K562 (cell line): Measurements from ENCODE around the gene TMEM33. TPM values are rescaled to one million over a fixed set of nuclear protein-coding genes. Genes with fewer than 3 reads are reported as not detected.

Experiments used
- ATAC-seq: fragments of 200-7000 bp; cut with Tn5 transposase; 3 replicates; pipeline ENCODE4 v1.9.1; 2020; ENCODE audit warnings: moderate library complexity
- BruUV-seq: library from RNA; stranded (reverse); fragments of 400-500 nt; replicated peaks from 2 replicates; lab custom pipeline; 2021; lab: Mats Ljungman, UMichigan
- CTCF ChIA-PET: fragments of 300-600 bp; formaldehyde crosslinking; extraction: SDS; loops from one replicate; lab custom pipeline; 2021; ENCODE audit warnings: low intra/inter-chr PET ratio; lab: Yijun Ruan, JAX
- POLR2A ChIA-PET: fragments of 300-600, 350-650 bp; sonication (Branson Sonifier 250); formaldehyde crosslinking; extraction: SDS; loops from one replicate; lab custom pipeline; 2021; ENCODE audit warnings: antibody characterized with exemption, inconsistent platforms; lab: Yijun Ruan, JAX
- DNase-seq, 4 experiments: peaks; one replicate each; pipeline versions ENCODE4 v3.0.0 to v3.0.0-alpha.2; 2011 to 2018; ENCODE audit warnings: low spot score in 3 of 4, mixed read lengths in 3 of 4; ENCODE audit errors: extremely low read depth in 1 of 4
- FAIRE-seq: peaks from 2 replicates; lab custom pipeline; 2011; peaks lifted over from hg19 to GRCh38; lab: Jason Lieb, UNC
- H2AFZ ChIP-seq: 2 replicates; pipeline ENCODE4 v1.6.0; 2011; ENCODE audit warnings: low read depth, low read length, control low read depth, inconsistent platforms
- H3K27ac ChIP-seq: fragments of 200-600 bp; 3 replicates; pipeline ENCODE4 v1.8.0; 2011; ENCODE audit warnings: low read depth, mild to moderate bottlenecking, control low read depth, inconsistent platforms, low read length, moderate library complexity, mixed read lengths; ENCODE audit errors: extremely low read depth
- H3K27me3 ChIP-seq, 2 experiments: fragments of 300-600 bp in 1 of 2; 2 replicates in 1 of 2; 3 replicates in 1 of 2; pipeline versions ENCODE4 v1.6.0 to v1.8.0; 2011; ENCODE audit warnings: inconsistent platforms in 2 of 2, low read length in 2 of 2, mild to moderate bottlenecking in 1 of 2, mixed read lengths in 1 of 2, moderate library complexity in 1 of 2; ENCODE audit not compliant: control insufficient read depth in 2 of 2, insufficient read depth in 2 of 2
- H3K36me3 ChIP-seq: fragments of 300-600 bp; 3 replicates; pipeline ENCODE4 v1.8.0; 2011; ENCODE audit warnings: mild to moderate bottlenecking, low read length, inconsistent platforms; ENCODE audit not compliant: control insufficient read depth, insufficient read depth
- H3K4me1 ChIP-seq, 2 experiments: fragments of 200-600 bp in 1 of 2; replicated peaks in 1 of 2; 2 replicates in 1 of 2; 3 replicates in 1 of 2; pipeline versions ENCODE4 v1.5.1 to v1.8.0; 2011; ENCODE audit warnings: inconsistent platforms in 2 of 2, low read length in 2 of 2, mild to moderate bottlenecking in 1 of 2, mixed read lengths in 1 of 2, moderate library complexity in 1 of 2; ENCODE audit not compliant: control insufficient read depth in 2 of 2, insufficient read depth in 2 of 2
- H3K4me2 ChIP-seq: 2 replicates; pipeline ENCODE4 v1.6.1; 2011; ENCODE audit warnings: low read length, control low read depth, inconsistent platforms, mixed read lengths; ENCODE audit not compliant: insufficient read depth
- H3K4me3 ChIP-seq: fragments of 200-600 bp; sonication (generic), shearing (Covaris generic); 2 replicates; pipeline ENCODE4 v1.5.1; 2016; ENCODE audit warnings: control low read depth, inconsistent platforms
- H3K79me2 ChIP-seq: fragments of 200-600 bp; 3 replicates; pipeline ENCODE4 v1.8.0; 2011; ENCODE audit warnings: low read length, inconsistent platforms; ENCODE audit not compliant: control insufficient read depth, insufficient read depth
- H3K9ac ChIP-seq, 2 experiments: 2 replicates each; pipeline versions ENCODE4 v1.6.0 to v1.6.1; 2011; ENCODE audit warnings: low read depth in 2 of 2, low read length in 2 of 2, control low read depth in 1 of 2, inconsistent platforms in 1 of 2, mild to moderate bottlenecking in 1 of 2, mixed read lengths in 1 of 2; ENCODE audit not compliant: insufficient read depth in 1 of 2
- H3K9me1 ChIP-seq: one replicate; pipeline ENCODE4 v1.6.0; 2011; ENCODE audit warnings: inconsistent platforms, mild to moderate bottlenecking, low read length, moderate library complexity; ENCODE audit not compliant: control insufficient read depth, insufficient read depth
- H3K9me3 ChIP-seq: replicated peaks from 2 replicates; pipeline ENCODE4 v1.5.1; 2011; ENCODE audit warnings: low read depth, low read length, inconsistent platforms; ENCODE audit not compliant: control insufficient read depth, insufficient read depth
- H4K20me1 ChIP-seq: replicated peaks from 2 replicates; pipeline ENCODE4 v1.6.1; 2011; ENCODE audit warnings: low read length, inconsistent platforms, mixed read lengths; ENCODE audit not compliant: control insufficient read depth, insufficient read depth
- BACH1 ChIP-seq: fragments of 200-800 bp; sonication (Bioruptor generic); IDR thresholded peaks from 2 replicates; pipeline ENCODE4 v1.6.1; 2016; ENCODE audit warnings: missing genetic modification characterization, missing compliant biosample characterization
- MAFG ChIP-seq: fragments of 450-650 bp; conservative IDR thresholded peaks from 2 replicates; pipeline ENCODE4 v1.6.1; 2016; ENCODE audit warnings: missing genetic modification characterization, missing compliant biosample characterization
- MITF ChIP-seq: IDR thresholded peaks from 2 replicates; pipeline ENCODE4 v1.6.1; 2014; ENCODE audit warnings: antibody characterized with exemption
- WGBS: fragments of 100-300 bp; shearing (Covaris generic); methylation state at CpG from one replicate; pipeline ENCODE4 v1.1.6; 2016; ENCODE audit warnings: low coverage, mixed read lengths; ENCODE audit not compliant: insufficient coverage; ENCODE audit errors: missing lambda C conversion rate; 5-methylcytosine and 5-hydroxymethylcytosine counted together
- in situ Hi-C: fragments of 300-500 bp; cut with MboI; formaldehyde crosslinking; loops from 4 replicates; pipeline ENCODE4 v1.15.0; 2018; ENCODE audit warnings: inconsistent platforms, mixed read lengths
- intact Hi-C: fragments of 100-400 bp; cut with micrococcal nuclease; formaldehyde crosslinking; loops from 2 replicates; pipeline ENCODE4 v1.14.2; 2022
- polyA plus RNA-seq, 8 experiments: library from polyadenylated mRNA; depleted of rRNA in 4 of 8; stranded (reverse) in 5 of 8; unstranded in 3 of 8; fragments of >200 nt; fragmentation: Nextera tagmentation in 2 of 8; fragmentation: Illumina TruSeq in 1 of 8; extraction: Ambion mirVana in 2 of 8; extraction: Trizol in 1 of 8; gene quantifications; 2 replicates each; pipeline versions ENCODE4 v1.2.1 to v1.2.3, GENCODE V29; 2011 to 2014; ENCODE audit warnings: inconsistent platforms in 1 of 8, missing spikeins in 1 of 8
- total RNA-seq, 7 experiments: library from RNA; depleted of rRNA in 6 of 7; stranded (reverse); fragments of >200 nt in 6 of 7; fragmentation: Illumina TruSeq in 2 of 7; extraction: Trizol in 2 of 7; gene quantifications; 2 replicates each; pipeline versions ENCODE4 v1.2.1 to v1.2.3, GENCODE V29; 2011 to 2021; ENCODE audit warnings: low replicate concordance in 1 of 7
- TF ChIP-seq, protein P1 (sequence below), 3 experiments: IDR thresholded peaks in 2 of 3; conservative IDR thresholded peaks in 1 of 3; 2 replicates each; pipeline ENCODE4 v1.5.1; 2011 to 2012; ENCODE audit warnings: low read length in 3 of 3, mild to moderate bottlenecking in 3 of 3, control low read depth in 2 of 3, improper control_type of control experiment in 1 of 3, inconsistent platforms in 1 of 3, low read depth in 1 of 3, mixed read lengths in 1 of 3, moderate library complexity in 1 of 3; ENCODE audit not compliant: insufficient read depth in 2 of 3
- TF ChIP-seq, protein P2 (sequence below): fragments of 250-450 bp; sonication (Bioruptor Pico); IDR thresholded peaks from 2 replicates; pipeline ENCODE4 v1.8.0; 2021; ENCODE audit warnings: borderline replicate concordance, mild to moderate bottlenecking, moderate library complexity; ENCODE audit not compliant: poor library complexity, severe bottlenecking

Gene TMEM33
- total and polyA plus RNA-seq, 9 of the 15 experiments (the other 6 are each of a cell fraction or from before 2014, with no cell fraction given) = 16.8 to 85.9 (median 67.9) TPM

GRCh38 chr4:41957634-41958033, 22.4 kb downstream of the TMEM33 start (continued):
- TF ChIP-seq MAFG (tag) (peak; percentile 100), BACH1 (peak; percentile 90), MITF (peak; percentile 53; the same call in 1 of the 2 replicates)

DNA sequence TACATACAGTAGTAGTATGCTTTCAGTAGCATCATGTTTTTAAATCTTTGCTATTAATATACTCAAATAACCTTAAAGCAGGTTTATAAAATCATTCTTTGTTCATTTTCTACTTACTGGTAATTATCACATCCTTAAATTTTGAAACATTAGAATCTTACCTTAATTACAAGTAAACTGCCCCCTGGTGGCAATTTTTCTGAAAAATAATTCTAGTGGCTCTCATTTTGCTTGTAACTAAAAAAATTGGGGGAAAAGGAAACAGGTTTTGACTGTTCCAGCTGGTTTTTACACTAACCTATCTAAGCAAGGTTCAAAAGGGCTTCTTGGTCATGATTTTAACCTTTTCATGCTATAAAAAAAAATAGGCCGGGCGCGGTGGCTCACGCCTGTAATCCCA, 27.9 kb downstream of the TMEM33 start:
- no peak overlapping the region for H3K4me2 ChIP-seq
- TF ChIP-seq, protein P1, sequence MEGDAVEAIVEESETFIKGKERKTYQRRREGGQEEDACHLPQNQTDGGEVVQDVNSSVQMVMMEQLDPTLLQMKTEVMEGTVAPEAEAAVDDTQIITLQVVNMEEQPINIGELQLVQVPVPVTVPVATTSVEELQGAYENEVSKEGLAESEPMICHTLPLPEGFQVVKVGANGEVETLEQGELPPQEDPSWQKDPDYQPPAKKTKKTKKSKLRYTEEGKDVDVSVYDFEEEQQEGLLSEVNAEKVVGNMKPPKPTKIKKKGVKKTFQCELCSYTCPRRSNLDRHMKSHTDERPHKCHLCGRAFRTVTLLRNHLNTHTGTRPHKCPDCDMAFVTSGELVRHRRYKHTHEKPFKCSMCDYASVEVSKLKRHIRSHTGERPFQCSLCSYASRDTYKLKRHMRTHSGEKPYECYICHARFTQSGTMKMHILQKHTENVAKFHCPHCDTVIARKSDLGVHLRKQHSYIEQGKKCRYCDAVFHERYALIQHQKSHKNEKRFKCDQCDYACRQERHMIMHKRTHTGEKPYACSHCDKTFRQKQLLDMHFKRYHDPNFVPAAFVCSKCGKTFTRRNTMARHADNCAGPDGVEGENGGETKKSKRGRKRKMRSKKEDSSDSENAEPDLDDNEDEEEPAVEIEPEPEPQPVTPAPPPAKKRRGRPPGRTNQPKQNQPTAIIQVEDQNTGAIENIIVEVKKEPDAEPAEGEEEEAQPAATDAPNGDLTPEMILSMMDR (IDR thresholded peaks at IDR 0.05 in 2 of 3, conservative IDR thresholded peaks at IDR 0.05 in 1 of 3; ENCODE audit: insufficient read depth in 2 of 3, low read depth in 1 of 3, low read length in 3 of 3) = peak in 1 of 3 experiments; percentile 34; a peak in 2 of 6 replicates
- TF ChIP-seq, protein P2, sequence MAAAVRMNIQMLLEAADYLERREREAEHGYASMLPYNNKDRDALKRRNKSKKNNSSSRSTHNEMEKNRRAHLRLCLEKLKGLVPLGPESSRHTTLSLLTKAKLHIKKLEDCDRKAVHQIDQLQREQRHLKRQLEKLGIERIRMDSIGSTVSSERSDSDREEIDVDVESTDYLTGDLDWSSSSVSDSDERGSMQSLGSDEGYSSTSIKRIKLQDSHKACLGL (CRISPR knock-in tag) = no peak
- TF ChIP-seq, all 486 proteins: peak for 1
- POLR2A ChIA-PET = no interaction called here
- Histone ChIP-seq H3K27ac (no peak overlapping the region), H2AFZ (no peak overlapping the region), H3K79me2 (no peaks in the 10 kb centered on the region), H4K20me1 (no peaks in the 10 kb centered on the region), H3K9ac (no peak overlapping the region), H3K4me1 (no peaks in the 10 kb centered on the region), H3K36me3 (peaks cover 3% of the 10 kb centered on the region; the same call in 1 of the 3 replicates), H3K9me3 (no peaks in the 10 kb centered on the region), H3K4me3 (no peak overlapping the region), H3K9me1 (no peaks in the 10 kb centered on the region), H3K27me3 (no peaks in the 10 kb centered on the region)
- in situ Hi-C loops (loop anchor here (25.0 kb wide), 1 partner anchor 549 kb away; no protein-coding TSS in a partner anchor), intact Hi-C loops (loop anchor here (10.0 kb wide), 1 partner anchor 552 kb away; no protein-coding TSS in a partner anchor)
- 96% methylated on average over 4 of the region's 4 CpGs for WGBS
- BruUV-seq = no TSS peak
- ATAC-seq (no peak), FAIRE-seq (no peak), DNase-seq (peak in 1 of 4 experiments; percentile 19)
- CTCF ChIA-PET = no interaction called here
